Skeletal muscle tissue (tissue), 4 donors: ENCODE results near the gene C15orf40. TPM values are rescaled to one million over a fixed set of nuclear protein-coding genes. Genes with fewer than 3 reads are reported as not detected.
"Not testable (repeated sequence)": the region's sequence is repeated elsewhere in the genome, so short reads cannot be mapped to it uniquely, and the experiment has no call there.

Source experiments
- H3K27ac ChIP-seq: one replicate; pipeline ENCODE4 v1.7.0; 2013; ENCODE audit warnings: mild to moderate bottlenecking, low read depth, low read length, inconsistent platforms
- H3K27me3 ChIP-seq, 3 donors: one replicate each; pipeline ENCODE4 v1.7.0; 2013; ENCODE audit warnings: low read length in 3 of 3; ENCODE audit not compliant: control insufficient read depth in 3 of 3, insufficient read depth in 3 of 3
- H3K36me3 ChIP-seq, 3 donors: one replicate each; pipeline ENCODE4 v1.7.0; 2013; ENCODE audit warnings: low read length in 3 of 3; ENCODE audit not compliant: control insufficient read depth in 3 of 3, insufficient read depth in 3 of 3
- H3K4me1 ChIP-seq, 3 donors: one replicate each; pipeline ENCODE4 v1.7.0; 2013; ENCODE audit warnings: low read length in 3 of 3, mild to moderate bottlenecking in 3 of 3; ENCODE audit not compliant: control insufficient read depth in 3 of 3, insufficient read depth in 3 of 3
- H3K4me3 ChIP-seq, 3 donors: one replicate each; pipeline ENCODE4 v1.7.0; 2013; ENCODE audit warnings: low read length in 3 of 3
- H3K9ac ChIP-seq, 3 donors: one replicate each; pipeline ENCODE4 v1.7.0; 2013; ENCODE audit warnings: low read length in 3 of 3, mild to moderate bottlenecking in 3 of 3, moderate library complexity in 2 of 3, low read depth in 1 of 3
- H3K9me3 ChIP-seq, 3 donors: one replicate each; pipeline ENCODE4 v1.7.0; 2013; ENCODE audit warnings: low read length in 3 of 3; ENCODE audit not compliant: control insufficient read depth in 3 of 3
- total RNA-seq: library from RNA; depleted of rRNA; stranded (reverse); fragments of >200 nt; gene quantifications from one replicate; pipeline ENCODE4 v1.2.3, GENCODE V29; 2014
- donor health status: Osteomylitis.

Gene C15orf40
- total RNA-seq = 18.3 TPM

- Histone ChIP-seq H3K36me3 (peaks cover 16 to 17% (median 16%) of the 10 kb centered on the region in 3 donors), H3K27ac (peak within 1 kb of the TSS; percentile 70)
Measured at GRCh38 chr15:83011271-83012075, at the start of gene C15orf40. TSS of gene C15orf40 (minus strand) at chr15:83011639. CDS start at chr15:83011607, 32 bp downstream.

DNA sequence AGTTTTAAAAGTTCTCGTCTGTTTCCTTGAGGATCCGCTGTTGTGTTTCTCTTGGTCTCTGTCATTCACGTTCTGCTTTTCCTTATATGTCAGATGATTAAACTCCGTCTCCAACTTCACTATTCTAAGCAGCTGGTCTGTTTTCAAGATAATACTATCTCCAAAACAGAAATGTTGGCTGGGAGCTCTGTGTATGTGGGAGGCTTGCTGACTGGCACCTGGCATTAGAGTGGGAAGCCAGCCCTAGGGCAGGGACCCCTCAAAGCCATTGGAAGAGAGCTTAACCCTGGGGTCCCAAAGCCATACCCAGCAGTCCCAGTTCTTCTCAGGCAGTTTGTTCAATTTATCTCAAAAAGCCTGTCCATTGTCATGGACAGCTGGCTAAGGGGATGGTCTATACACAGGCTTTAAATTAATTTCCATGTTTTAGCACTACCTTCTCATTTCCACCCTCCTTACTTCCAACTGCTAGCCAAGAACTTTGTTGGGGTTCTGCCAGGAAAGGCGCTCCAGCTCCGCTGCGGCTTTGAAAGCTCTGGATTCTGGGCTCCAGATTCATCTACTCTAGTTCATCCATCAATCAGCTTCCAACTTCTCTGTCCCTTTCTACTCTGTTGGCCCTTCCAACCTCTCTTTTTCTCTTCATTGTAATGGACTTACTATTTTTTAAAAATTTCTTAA, 46.4 kb upstream of the C15orf40 start:
- no peaks in the 10 kb centered on the region for H3K9me3 ChIP-seq
- H3K4me1 ChIP-seq = peaks cover 11 to 34% (median 21%) of the 10 kb centered on the region in 3 donors
- H3K27me3 ChIP-seq = no peaks in the 10 kb centered on the region
- H3K36me3 ChIP-seq = peaks cover 4 to 18% (median 7%) of the 10 kb centered on the region in 3 donors
- H3K27ac ChIP-seq = peak overlapping the region; percentile 28
- H3K4me3 ChIP-seq = no peak overlapping the region
- H3K9ac ChIP-seq = peak overlapping the region in 1 of 3 donors; percentile 10

More at GRCh38 chr15:83011271-83012075, at the start of gene C15orf40:
- peaks cover 23 to 35% (median 24%) of the 10 kb centered on the region in 3 donors for H3K4me1 ChIP-seq
- no peaks in the 10 kb centered on the region for H3K27me3 ChIP-seq
- H3K9me3 ChIP-seq = no peaks in the 10 kb centered on the region
- H3K9ac ChIP-seq = peak within 1 kb of the TSS; percentile 82 to 96 (median 85)
- H3K4me3 ChIP-seq = peak within 1 kb of the TSS; percentile 94 to 98 (median 95)

- Histone ChIP-seq H3K36me3 (peaks cover 4 to 18% (median 7%) of the 10 kb centered on the region in 3 donors), H3K4me3 (no peak overlapping the region), H3K9me3 (no peaks in the 10 kb centered on the region), H3K27me3 (no peaks in the 10 kb centered on the region), H3K27ac (no peak overlapping the region), H3K9ac (no peak overlapping the region), H3K4me1 (peaks cover 8 to 25% (median 16%) of the 10 kb centered on the region in 3 donors)
Measured at GRCh38 chr15:83057002-83057401, 45.6 kb upstream of the C15orf40 start.

DNA sequence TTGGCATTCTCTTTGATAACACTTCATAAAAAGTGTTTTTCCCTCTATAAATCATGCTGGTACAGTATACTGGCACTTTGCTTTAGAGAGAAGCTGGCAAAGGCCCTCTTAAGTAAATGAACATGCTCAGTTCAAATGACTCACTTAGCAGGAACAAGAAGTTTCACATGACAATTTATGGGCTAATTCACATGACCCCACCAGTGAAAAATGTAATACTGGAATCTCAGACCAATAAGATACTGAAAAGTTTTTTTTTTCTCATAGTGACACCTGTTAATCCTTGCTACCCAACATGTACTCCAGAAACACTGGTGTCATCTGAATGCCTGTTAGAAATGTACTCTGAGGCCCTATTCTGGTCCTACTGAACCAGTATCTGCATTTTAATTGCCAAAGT, 41.7 kb upstream of the C15orf40 start:
- no peaks in the 10 kb centered on the region for H3K9me3 ChIP-seq
- peaks cover 9 to 28% (median 10%) of the 10 kb centered on the region in 3 donors for H3K36me3 ChIP-seq
- no peak overlapping the region for H3K4me3 ChIP-seq
- no peak overlapping the region for H3K9ac ChIP-seq
- peak overlapping the region; percentile 52 for H3K27ac ChIP-seq
- peaks cover 8 to 15% (median 10%) of the 10 kb centered on the region in 3 donors for H3K4me1 ChIP-seq
- no peaks in the 10 kb centered on the region for H3K27me3 ChIP-seq

GRCh38 chr15:83046558-83047127, 35.2 kb upstream of the C15orf40 start:
- no peaks in the 10 kb centered on the region for H3K27me3 ChIP-seq
- H3K4me3 ChIP-seq = no peak overlapping the region
- no peaks in the 10 kb centered on the region for H3K9me3 ChIP-seq
- no peak overlapping the region for H3K9ac ChIP-seq
- peaks cover 2 to 14% (median 10%) of the 10 kb centered on the region in 3 donors for H3K4me1 ChIP-seq
- no peak overlapping the region for H3K27ac ChIP-seq
- H3K36me3 ChIP-seq = peaks cover 13 to 24% (median 19%) of the 10 kb centered on the region in 3 donors

DNA sequence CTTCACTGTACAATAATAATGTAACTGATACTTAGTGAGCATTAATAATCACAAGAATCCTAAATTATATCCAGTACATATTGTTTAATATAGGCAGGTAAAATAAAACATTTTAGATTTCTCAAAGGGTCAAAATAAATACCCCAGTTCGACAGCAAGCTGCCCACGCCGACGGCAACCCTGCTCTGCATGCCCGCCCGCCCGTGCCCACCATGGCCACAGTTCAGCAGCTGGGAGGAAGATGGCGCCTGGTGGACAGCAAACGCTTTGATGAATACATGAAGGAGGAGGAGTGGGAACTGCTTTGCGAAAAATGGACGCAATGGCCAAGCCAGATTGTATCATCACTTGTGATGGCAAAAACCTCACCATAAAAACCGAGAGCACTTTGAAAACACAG, 32.7 kb upstream of the C15orf40 start:
- H3K36me3 ChIP-seq = peaks cover 16 to 33% (median 26%) of the 10 kb centered on the region in 3 donors
- H3K4me1 ChIP-seq = peaks cover 2 to 14% (median 10%) of the 10 kb centered on the region in 3 donors
- H3K4me3 ChIP-seq = no peak overlapping the region
- H3K27ac ChIP-seq = no peak overlapping the region
- no peak overlapping the region for H3K9ac ChIP-seq
- H3K9me3 ChIP-seq = no peaks in the 10 kb centered on the region
- no peaks in the 10 kb centered on the region for H3K27me3 ChIP-seq

GRCh38 chr15:83039206-83039605, 27.8 kb upstream of the C15orf40 start:
- H3K27ac ChIP-seq = no peak overlapping the region
- no peak overlapping the region for H3K4me3 ChIP-seq
- H3K9me3 ChIP-seq = no peaks in the 10 kb centered on the region
- no peak overlapping the region for H3K9ac ChIP-seq
- H3K36me3 ChIP-seq = peaks cover 12 to 22% (median 20%) of the 10 kb centered on the region in 3 donors
- H3K4me1 ChIP-seq = no peaks in the 10 kb centered on the region
- H3K27me3 ChIP-seq = no peaks in the 10 kb centered on the region

GRCh38 chr15:83036253-83036652, 24.8 kb upstream of the C15orf40 start:
- Histone ChIP-seq H3K27ac (no peak overlapping the region), H3K4me1 (no peaks in the 10 kb centered on the region), H3K36me3 (peaks cover 3 to 15% (median 13%) of the 10 kb centered on the region in 3 donors), H3K9ac (no peak overlapping the region), H3K27me3 (no peaks in the 10 kb centered on the region), H3K9me3 (no peaks in the 10 kb centered on the region), H3K4me3 (no peak overlapping the region)

GRCh38 chr15:83031234-83031633, 19.8 kb upstream of the C15orf40 start:
- not testable (repeated sequence) for H3K4me1 ChIP-seq, H3K27ac ChIP-seq, H3K27me3 ChIP-seq, H3K4me3 ChIP-seq, H3K9ac ChIP-seq, H3K9me3 ChIP-seq
- H3K36me3 ChIP-seq = peaks cover 12 to 23% (median 20%) of the 10 kb centered on the region in 3 donors
